Neural cell (in vitro differentiated cells): Measurements from ENCODE around the gene MYMK. TPM values are rescaled to one million over a fixed set of nuclear protein-coding genes. Genes with fewer than 3 reads are reported as not detected.

ENCODE experiments used
- H2AFZ ChIP-seq: fragments of 200-600, 300-800 bp; sonication (generic), shearing (Covaris generic); 2 replicates; pipeline ENCODE4 v1.6.0; 2014; ENCODE audit warnings: low read depth, mild to moderate bottlenecking, antibody characterized with exemption, low read length, moderate library complexity
- H3F3A ChIP-seq: fragments of 200-600 bp; shearing (Covaris generic); 2 replicates; pipeline ENCODE4 v1.6.1; 2016; ENCODE audit warnings: mild to moderate bottlenecking, moderate library complexity, mixed read lengths, antibody characterized with exemption, low read length; ENCODE audit not compliant: insufficient read depth, poor library complexity, severe bottlenecking
- H3K27ac ChIP-seq: fragments of 200-600, 300-800 bp; sonication (generic), shearing (Covaris generic); 2 replicates; pipeline ENCODE4 v1.5.1; 2014; ENCODE audit warnings: mild to moderate bottlenecking, low read length, moderate library complexity
- H3K27me3 ChIP-seq: fragments of 300-800, 200-600 bp; sonication (generic), shearing (Covaris generic); 2 replicates; pipeline ENCODE4 v1.6.0; 2014; ENCODE audit warnings: mild to moderate bottlenecking, low read depth, low read length, moderate library complexity; ENCODE audit not compliant: insufficient read depth
- H3K36me3 ChIP-seq: fragments of 300-800, 200-600 bp; sonication (generic), shearing (Covaris generic); 2 replicates; pipeline ENCODE4 v1.5.1; 2014; ENCODE audit warnings: mild to moderate bottlenecking, antibody characterized with exemption, low read length, moderate library complexity; ENCODE audit not compliant: insufficient read depth
- H3K4me2 ChIP-seq: fragments of 300-800, 200-600 bp; sonication (generic), shearing (Covaris generic); 2 replicates; pipeline ENCODE4 v1.6.0; 2014; ENCODE audit warnings: mild to moderate bottlenecking, low read length
- H3K4me3 ChIP-seq: fragments of 300-800, 200-600 bp; sonication (generic), shearing (Covaris generic); 2 replicates; pipeline ENCODE4 v1.5.1; 2014; ENCODE audit warnings: mild to moderate bottlenecking, low read length, moderate library complexity
- H3K79me2 ChIP-seq: fragments of 200-600 bp; shearing (Covaris generic); replicated peaks from 2 replicates; pipeline ENCODE4 v1.6.0; 2014; ENCODE audit warnings: mild to moderate bottlenecking, low read length, moderate library complexity; ENCODE audit not compliant: insufficient read depth
- H3K9ac ChIP-seq: fragments of 300-800, 200-600 bp; sonication (generic), shearing (Covaris generic); 2 replicates; pipeline ENCODE4 v1.6.1; 2016; ENCODE audit warnings: mild to moderate bottlenecking, low read length, mixed read lengths
- H3K9me2 ChIP-seq: fragments of 200-600 bp; shearing (Covaris generic); 2 replicates; pipeline ENCODE4 v1.6.1; 2016; ENCODE audit warnings: mild to moderate bottlenecking, low read length, mixed read lengths; ENCODE audit not compliant: insufficient read depth
- H3K9me3 ChIP-seq: fragments of 200-600, 300-800 bp; sonication (generic), shearing (Covaris generic); 2 replicates; pipeline ENCODE4 v1.6.1; 2016; ENCODE audit warnings: mild to moderate bottlenecking, mixed run types, low read length, moderate library complexity, mixed read lengths
- H4K20me1 ChIP-seq: fragments of 200-600 bp; shearing (Covaris generic); 2 replicates; pipeline ENCODE4 v1.6.1; 2016; ENCODE audit warnings: mild to moderate bottlenecking, mixed run types; ENCODE audit not compliant: insufficient read depth
- CTCF ChIP-seq: fragments of 450-650 bp; IDR thresholded peaks from 2 replicates; pipeline ENCODE4 v1.5.1; 2014; ENCODE audit warnings: antibody characterized with exemption, mild to moderate bottlenecking, moderate library complexity; ENCODE audit not compliant: poor library complexity, severe bottlenecking
- EP300 ChIP-seq: fragments of 450-650 bp; conservative IDR thresholded peaks from 2 replicates; pipeline ENCODE4 v1.6.1; 2014; ENCODE audit warnings: antibody characterized with exemption, mild to moderate bottlenecking, moderate library complexity; ENCODE audit not compliant: poor library complexity, severe bottlenecking
- EZH2 ChIP-seq: fragments of 200-600, 300-800 bp; shearing (Covaris generic), sonication (generic); IDR thresholded peaks from 2 replicates; pipeline ENCODE4 v1.6.1; 2014; ENCODE audit warnings: antibody characterized with exemption, low read length, borderline replicate concordance, mild to moderate bottlenecking; ENCODE audit not compliant: insufficient read depth, poor library complexity, severe bottlenecking
- MXI1 ChIP-seq: fragments of 450-650 bp; conservative IDR thresholded peaks from 2 replicates; pipeline ENCODE4 v1.6.1; 2014; ENCODE audit warnings: antibody characterized with exemption, mild to moderate bottlenecking; ENCODE audit not compliant: poor library complexity, severe bottlenecking
- POLR2AphosphoS5 ChIP-seq: IDR thresholded peaks from 2 replicates; pipeline ENCODE4 v1.6.1; 2012
- RAD21 ChIP-seq: fragments of 450-650 bp; conservative IDR thresholded peaks from 2 replicates; pipeline ENCODE4 v1.6.1; 2014; ENCODE audit warnings: antibody characterized with exemption, mild to moderate bottlenecking, moderate library complexity
- REST ChIP-seq: IDR thresholded peaks from 2 replicates; pipeline ENCODE4 v1.6.1; 2012; ENCODE audit warnings: borderline replicate concordance
- SMC3 ChIP-seq: fragments of 450-650 bp; conservative IDR thresholded peaks from 2 replicates; pipeline ENCODE4 v1.6.1; 2014; ENCODE audit warnings: antibody characterized with exemption, mild to moderate bottlenecking, moderate library complexity; ENCODE audit not compliant: poor library complexity
- TAF1 ChIP-seq: IDR thresholded peaks from 2 replicates; pipeline ENCODE4 v1.6.1; 2012; ENCODE audit warnings: low read depth
- polyA plus RNA-seq: library from polyadenylated mRNA; depleted of rRNA; stranded (reverse); fragments of >200 nt; gene quantifications from 2 replicates; pipeline ENCODE4 v1.2.3, GENCODE V29; 2014

Gene MYMK
- polyA plus RNA-seq, 1 donor from 2014 or later, result not detected

- Histone ChIP-seq H3F3A (no peaks in the 10 kb centered on the region), H3K9ac (no peak overlapping the region), H3K27ac (no peak overlapping the region), H3K4me3 (no peak overlapping the region), H3K4me2 (no peak overlapping the region), H3K36me3 (no peaks in the 10 kb centered on the region), H2AFZ (no peak overlapping the region), H3K9me3 (no peaks in the 10 kb centered on the region), H3K9me2 (no peaks in the 10 kb centered on the region), H4K20me1 (no peaks in the 10 kb centered on the region), H3K27me3 (no peaks in the 10 kb centered on the region), H3K79me2 (no peaks in the 10 kb centered on the region)
- no peak for TF ChIP-seq CTCF
- TF ChIP-seq RAD21, result no peak
- no peak for TF ChIP-seq POLR2AphosphoS5
- no peak for TF ChIP-seq MXI1
- no peak for TF ChIP-seq SMC3
- no peak for TF ChIP-seq TAF1
- no peak for TF ChIP-seq REST
- TF ChIP-seq EZH2, result no peak
- no peak for TF ChIP-seq EP300
Measured at GRCh38 chr9:133505901-133506652, 18.7 kb downstream of the MYMK start.

- no peaks in the 10 kb centered on the region for H3K79me2 ChIP-seq
- no peak overlapping the region for H3K4me2 ChIP-seq
- no peak overlapping the region for H2AFZ ChIP-seq
- H3K9ac ChIP-seq, result no peak overlapping the region
- H3F3A ChIP-seq, result no peaks in the 10 kb centered on the region
- H3K27ac ChIP-seq, result no peak overlapping the region
- H3K36me3 ChIP-seq, result no peaks in the 10 kb centered on the region
- H3K4me3 ChIP-seq, result no peak overlapping the region
- H3K27me3 ChIP-seq, result no peaks in the 10 kb centered on the region
- no peaks in the 10 kb centered on the region for H4K20me1 ChIP-seq
- H3K9me3 ChIP-seq, result no peaks in the 10 kb centered on the region
- TF ChIP-seq REST (no peak), SMC3 (no peak), CTCF (no peak), TAF1 (no peak), EP300 (no peak), MXI1 (no peak), EZH2 (no peak), RAD21 (no peak), POLR2AphosphoS5 (no peak)
- no peaks in the 10 kb centered on the region for H3K9me2 ChIP-seq
Measured at GRCh38 chr9:133505186-133505830, 19.5 kb downstream of the MYMK start.
